SK-N-SH (cell line): ENCODE data around the gene LTBP1. TPM values are rescaled to one million over a fixed set of nuclear protein-coding genes. Genes with fewer than 3 reads are reported as not detected.

Experiments
- CTCF ChIA-PET: fragments of 300-600, 350-600 bp; formaldehyde crosslinking; extraction: SDS; loops from one replicate; lab custom pipeline; 2021; lab: Yijun Ruan, JAX
- POLR2A ChIA-PET: fragments of 350-600 bp; sonication (Branson Sonifier 250); formaldehyde crosslinking; extraction: SDS; loops from one replicate; lab custom pipeline; 2020; ENCODE audit warnings: antibody characterized with exemption, inconsistent platforms; lab: Yijun Ruan, JAX
- DNase-seq: peaks from one replicate; pipeline ENCODE4 v3.0.0; 2012
- H2AFZ ChIP-seq: fragments of 200-600 bp; sonication (generic); 2 replicates; pipeline ENCODE4 v1.8.1; 2016; ENCODE audit warnings: antibody characterized with exemption, mild to moderate bottlenecking, low read depth
- H3F3A ChIP-seq: fragments of 200-600 bp; sonication (generic); replicated peaks from 2 replicates; pipeline ENCODE3; 2016; ENCODE audit warnings: antibody characterized with exemption, mild to moderate bottlenecking; ENCODE audit not compliant: insufficient read depth
- H3K27ac ChIP-seq, 2 experiments: fragments of 200-500 bp in 1 of 2; fragments of 200-600 bp in 1 of 2; sonication (Bioruptor generic) in 1 of 2; sonication (generic), shearing (Covaris generic) in 1 of 2; 2 replicates each; pipeline versions ENCODE4 v1.5.1 to v1.6.1; 2014 to 2016; ENCODE audit warnings: low read depth in 2 of 2, inconsistent platforms in 1 of 2, low read length in 1 of 2, mild to moderate bottlenecking in 1 of 2, mixed read lengths in 1 of 2
- H3K27me3 ChIP-seq: fragments of 200-600 bp; sonication (generic), shearing (Covaris generic); 2 replicates; pipeline ENCODE4 v1.6.1; 2016; ENCODE audit warnings: mixed run types; ENCODE audit not compliant: insufficient read depth
- H3K36me3 ChIP-seq, 2 experiments: fragments of 200-500 bp in 1 of 2; fragments of 200-600 bp in 1 of 2; sonication (Bioruptor generic) in 1 of 2; sonication (generic) in 1 of 2; replicated peaks in 1 of 2; 2 replicates each; pipeline versions ENCODE3 to v1.5.1; 2014 to 2016; ENCODE audit warnings: low read length in 1 of 2, mild to moderate bottlenecking in 1 of 2; ENCODE audit not compliant: insufficient read depth in 2 of 2, control insufficient read depth in 1 of 2
- H3K4me1 ChIP-seq, 2 experiments: fragments of 200-500 bp in 1 of 2; fragments of 200-600 bp in 1 of 2; sonication (Bioruptor generic) in 1 of 2; sonication (generic), shearing (Covaris generic) in 1 of 2; 2 replicates each; pipeline versions ENCODE4 v1.5.1 to v1.6.1; 2014 to 2016; ENCODE audit warnings: low read depth in 1 of 2, low read length in 1 of 2, mixed run types in 1 of 2; ENCODE audit not compliant: insufficient read depth in 2 of 2, control insufficient read depth in 1 of 2
- H3K4me2 ChIP-seq: fragments of 200-600 bp; sonication (generic), shearing (Covaris generic); 2 replicates; pipeline ENCODE4 v1.6.1; 2017; ENCODE audit warnings: mixed run types
- H3K4me3 ChIP-seq, 2 experiments: fragments of 200-500 bp in 1 of 2; fragments of 200-600 bp in 1 of 2; sonication (Bioruptor generic) in 1 of 2; sonication (generic), shearing (Covaris generic) in 1 of 2; 2 replicates each; pipeline versions ENCODE4 v1.5.1 to v1.8.1; 2014 to 2016; ENCODE audit warnings: low read depth in 2 of 2, inconsistent platforms in 1 of 2, low read length in 1 of 2, mild to moderate bottlenecking in 1 of 2, mixed read lengths in 1 of 2, moderate library complexity in 1 of 2
- H3K79me2 ChIP-seq: fragments of 200-600 bp; sonication (generic); 2 replicates; pipeline ENCODE4 v1.8.1; 2017; ENCODE audit warnings: mild to moderate bottlenecking; ENCODE audit not compliant: insufficient read depth
- H3K9ac ChIP-seq: fragments of 200-600 bp; sonication (generic); 2 replicates; pipeline ENCODE4 v1.6.1; 2017; ENCODE audit warnings: mixed run types
- H3K9me2 ChIP-seq: fragments of 200-600 bp; sonication (generic); 2 replicates; pipeline ENCODE4 v1.6.1; 2017; ENCODE audit warnings: mixed run types
- H3K9me3 ChIP-seq: fragments of 200-600 bp; sonication (generic); 2 replicates; pipeline ENCODE4 v1.6.1; 2017; ENCODE audit warnings: mixed run types, mild to moderate bottlenecking, moderate library complexity
- H4K20me1 ChIP-seq: fragments of 200-600 bp; sonication (generic); 2 replicates; pipeline ENCODE4 v1.6.1; 2017; ENCODE audit warnings: mild to moderate bottlenecking, mixed run types; ENCODE audit not compliant: insufficient read depth
- CTCF ChIP-seq: fragments of 200-600 bp; sonication (generic); IDR thresholded peaks from 2 replicates; pipeline ENCODE4 v1.6.1; 2017; ENCODE audit warnings: antibody characterized with exemption, mild to moderate bottlenecking, moderate library complexity
- ELF1 ChIP-seq: IDR thresholded peaks from 2 replicates; pipeline ENCODE4 v1.4.0; 2012
- FOXM1 ChIP-seq: IDR thresholded peaks from 2 replicates; pipeline ENCODE4 v1.4.0; 2012; ENCODE audit warnings: low read depth, mild to moderate bottlenecking
- GABPA ChIP-seq: IDR thresholded peaks from 2 replicates; pipeline ENCODE4 v1.4.0; 2012; ENCODE audit warnings: low read depth, mild to moderate bottlenecking
- GATA2 ChIP-seq: sonication (generic); formaldehyde crosslinking; IDR thresholded peaks from 2 replicates; pipeline ENCODE4 v1.5.0; 2020; ENCODE audit warnings: mild to moderate bottlenecking, missing genetic modification reagents
- NFIC ChIP-seq: IDR thresholded peaks from 2 replicates; pipeline ENCODE4 v1.4.0; 2012; ENCODE audit warnings: borderline replicate concordance
- NRF1 ChIP-seq: IDR thresholded peaks from 2 replicates; pipeline ENCODE4 v1.6.1; 2012; ENCODE audit warnings: low read depth, mild to moderate bottlenecking, low read length
- SIN3A ChIP-seq: IDR thresholded peaks from 2 replicates; pipeline ENCODE4 v1.6.1; 2012; ENCODE audit warnings: low read depth, mild to moderate bottlenecking, low read length, moderate library complexity, borderline replicate concordance
- SMC3 ChIP-seq: IDR thresholded peaks from 2 replicates; pipeline ENCODE4 v1.6.1; 2012; ENCODE audit warnings: low read depth, low read length, improper control_type of control experiment
- TAF1 ChIP-seq: IDR thresholded peaks from 2 replicates; pipeline ENCODE4 v1.6.1; 2012; ENCODE audit warnings: low read depth, mild to moderate bottlenecking, low read length, moderate library complexity, borderline replicate concordance
- TEAD4 ChIP-seq: IDR thresholded peaks from 2 replicates; pipeline ENCODE4 v1.4.0; 2012; ENCODE audit warnings: mild to moderate bottlenecking, borderline replicate concordance; ENCODE audit not compliant: insufficient read depth
- USF2 ChIP-seq: fragments of 150-350 bp; IDR thresholded peaks from 2 replicates; pipeline ENCODE4 v1.6.1; 2017; ENCODE audit warnings: antibody characterized with exemption, low read length, low read depth, borderline replicate concordance
- WGBS: methylation state at CpG from one replicate; pipeline ENCODE4 v1.1.6; 2017; ENCODE audit warnings: low lambda C conversion rate; 5-methylcytosine and 5-hydroxymethylcytosine counted together
- polyA plus RNA-seq, 3 experiments: library from polyadenylated mRNA; depleted of rRNA; stranded (reverse); fragments of >200 nt; gene quantifications; 2 replicates each; pipeline ENCODE4 v1.2.3, GENCODE V29; 2012
- TF ChIP-seq, protein P1 (sequence below): fragments of 150-350 bp; IDR thresholded peaks from 2 replicates; pipeline ENCODE4 v1.6.1; 2016; ENCODE audit warnings: mild to moderate bottlenecking, low read depth, low read length
- TF ChIP-seq, protein P2 (sequence below): IDR thresholded peaks from 2 replicates; pipeline ENCODE4; 2012
- TF ChIP-seq, protein P3 (sequence below): IDR thresholded peaks from 2 replicates; pipeline ENCODE4 v1.6.1; 2012; ENCODE audit warnings: mild to moderate bottlenecking, low read depth, low read length, moderate library complexity

Gene LTBP1
- polyA plus RNA-seq, 1 of the 3 experiments (the other 2 are of a cell fraction) = 467 TPM

DNA sequence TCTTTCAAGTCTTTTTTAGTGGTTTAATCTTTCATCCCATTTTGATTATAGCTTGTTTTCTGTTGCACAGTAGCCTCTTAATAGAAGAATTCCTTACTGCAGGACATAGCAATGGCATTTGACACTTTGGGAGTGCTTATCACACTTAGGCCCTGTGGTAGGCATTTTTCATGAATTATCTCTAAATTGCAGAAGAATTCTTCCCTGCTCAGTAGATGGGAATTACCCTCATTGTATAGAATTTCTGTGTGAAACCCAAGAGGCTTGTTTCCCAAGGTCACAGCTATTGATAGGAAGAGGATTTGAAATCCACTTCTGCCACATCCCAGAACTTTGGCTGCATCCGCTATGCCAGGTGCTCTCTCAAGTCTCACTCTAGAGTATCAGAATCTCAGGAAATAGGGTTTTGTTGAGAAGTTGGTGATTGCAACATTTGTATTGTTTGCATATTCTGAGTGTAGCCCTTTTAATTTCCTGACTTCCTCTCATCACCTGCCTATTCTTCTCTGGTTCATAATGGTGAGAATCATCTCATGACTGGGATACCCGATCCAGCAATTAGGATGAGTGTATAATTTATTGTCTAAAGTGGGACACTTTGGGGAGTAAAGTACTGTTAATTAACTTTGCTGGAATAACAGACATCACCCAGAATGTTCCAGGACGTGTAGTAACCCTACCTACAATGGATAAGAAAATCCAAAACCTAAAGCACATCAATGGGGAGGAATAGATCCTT lies 274.5 kb downstream of the LTBP1 start:
- Histone ChIP-seq H3K9me3 (no peaks in the 10 kb centered on the region), H3K9me2 (no peaks in the 10 kb centered on the region), H3F3A (peaks cover 31% of the 10 kb centered on the region), H3K27ac (peak overlapping the region in 1 of 2 experiments; percentile 78; a peak in 2 of 4 replicates), H3K9ac (0 out of 2 replicates have a peak overlapping the region, but pooled peaks have one; percentile 35), H4K20me1 (no peaks in the 10 kb centered on the region), H3K27me3 (no peaks in the 10 kb centered on the region), H3K4me3 (no peak overlapping the region), H2AFZ (no peak overlapping the region), H3K79me2 (peaks cover 53% of the 10 kb centered on the region; the same call in 1 of the 2 replicates), H3K4me1 (peaks cover 0 to 31% of the 10 kb centered on the region in 2 experiments; a peak in 3 of 4 replicates), H3K36me3 (peaks cover 49 to 73% of the 10 kb centered on the region in 2 experiments), H3K4me2 (no peak overlapping the region)
- WGBS = 65% methylated on average over 3 of the region's 3 CpGs
- no peak for DNase-seq
- ChIA-PET POLR2A (no interaction called here), CTCF (no interaction called here)
- TF ChIP-seq NRF1 = no peak

- Histone ChIP-seq H3K4me1 (peaks cover 0 to 23% of the 10 kb centered on the region in 2 experiments; a peak in 3 of 4 replicates), H2AFZ (no peak overlapping the region), H3K9ac (no peak overlapping the region), H3K4me2 (no peak overlapping the region), H3K27me3 (no peaks in the 10 kb centered on the region), H4K20me1 (no peaks in the 10 kb centered on the region), H3K4me3 (no peak overlapping the region), H3K9me2 (no peaks in the 10 kb centered on the region), H3K79me2 (peaks cover 53% of the 10 kb centered on the region), H3F3A (peaks cover 31% of the 10 kb centered on the region), H3K27ac (no peak overlapping the region; a peak in 1 of 4 replicates), H3K36me3 (peaks cover 47 to 83% of the 10 kb centered on the region in 2 experiments), H3K9me3 (no peaks in the 10 kb centered on the region)
- ChIA-PET POLR2A (no interaction called here), CTCF (no interaction called here)
- DNase-seq = no peak
- no peak for TF ChIP-seq FOXM1
- no peak for TF ChIP-seq ELF1
- TF ChIP-seq NRF1 = no peak
- no peak for TF ChIP-seq USF2
- no peak for TF ChIP-seq SMC3
- no peak for TF ChIP-seq CTCF
- no peak for TF ChIP-seq GATA2 (CRISPR knock-in tag)
- no peak for TF ChIP-seq GABPA
- TF ChIP-seq, protein P1, sequence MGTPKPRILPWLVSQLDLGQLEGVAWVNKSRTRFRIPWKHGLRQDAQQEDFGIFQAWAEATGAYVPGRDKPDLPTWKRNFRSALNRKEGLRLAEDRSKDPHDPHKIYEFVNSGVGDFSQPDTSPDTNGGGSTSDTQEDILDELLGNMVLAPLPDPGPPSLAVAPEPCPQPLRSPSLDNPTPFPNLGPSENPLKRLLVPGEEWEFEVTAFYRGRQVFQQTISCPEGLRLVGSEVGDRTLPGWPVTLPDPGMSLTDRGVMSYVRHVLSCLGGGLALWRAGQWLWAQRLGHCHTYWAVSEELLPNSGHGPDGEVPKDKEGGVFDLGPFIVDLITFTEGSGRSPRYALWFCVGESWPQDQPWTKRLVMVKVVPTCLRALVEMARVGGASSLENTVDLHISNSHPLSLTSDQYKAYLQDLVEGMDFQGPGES = no peak
- no peak for TF ChIP-seq TAF1
- TF ChIP-seq NFIC = no peak
- TF ChIP-seq, protein P2, sequence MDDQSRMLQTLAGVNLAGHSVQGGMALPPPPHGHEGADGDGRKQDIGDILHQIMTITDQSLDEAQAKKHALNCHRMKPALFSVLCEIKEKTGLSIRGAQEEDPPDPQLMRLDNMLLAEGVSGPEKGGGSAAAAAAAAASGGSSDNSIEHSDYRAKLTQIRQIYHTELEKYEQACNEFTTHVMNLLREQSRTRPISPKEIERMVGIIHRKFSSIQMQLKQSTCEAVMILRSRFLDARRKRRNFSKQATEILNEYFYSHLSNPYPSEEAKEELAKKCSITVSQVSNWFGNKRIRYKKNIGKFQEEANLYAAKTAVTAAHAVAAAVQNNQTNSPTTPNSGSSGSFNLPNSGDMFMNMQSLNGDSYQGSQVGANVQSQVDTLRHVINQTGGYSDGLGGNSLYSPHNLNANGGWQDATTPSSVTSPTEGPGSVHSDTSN = no peak
- no peak for TF ChIP-seq SIN3A
- TF ChIP-seq, protein P3, sequence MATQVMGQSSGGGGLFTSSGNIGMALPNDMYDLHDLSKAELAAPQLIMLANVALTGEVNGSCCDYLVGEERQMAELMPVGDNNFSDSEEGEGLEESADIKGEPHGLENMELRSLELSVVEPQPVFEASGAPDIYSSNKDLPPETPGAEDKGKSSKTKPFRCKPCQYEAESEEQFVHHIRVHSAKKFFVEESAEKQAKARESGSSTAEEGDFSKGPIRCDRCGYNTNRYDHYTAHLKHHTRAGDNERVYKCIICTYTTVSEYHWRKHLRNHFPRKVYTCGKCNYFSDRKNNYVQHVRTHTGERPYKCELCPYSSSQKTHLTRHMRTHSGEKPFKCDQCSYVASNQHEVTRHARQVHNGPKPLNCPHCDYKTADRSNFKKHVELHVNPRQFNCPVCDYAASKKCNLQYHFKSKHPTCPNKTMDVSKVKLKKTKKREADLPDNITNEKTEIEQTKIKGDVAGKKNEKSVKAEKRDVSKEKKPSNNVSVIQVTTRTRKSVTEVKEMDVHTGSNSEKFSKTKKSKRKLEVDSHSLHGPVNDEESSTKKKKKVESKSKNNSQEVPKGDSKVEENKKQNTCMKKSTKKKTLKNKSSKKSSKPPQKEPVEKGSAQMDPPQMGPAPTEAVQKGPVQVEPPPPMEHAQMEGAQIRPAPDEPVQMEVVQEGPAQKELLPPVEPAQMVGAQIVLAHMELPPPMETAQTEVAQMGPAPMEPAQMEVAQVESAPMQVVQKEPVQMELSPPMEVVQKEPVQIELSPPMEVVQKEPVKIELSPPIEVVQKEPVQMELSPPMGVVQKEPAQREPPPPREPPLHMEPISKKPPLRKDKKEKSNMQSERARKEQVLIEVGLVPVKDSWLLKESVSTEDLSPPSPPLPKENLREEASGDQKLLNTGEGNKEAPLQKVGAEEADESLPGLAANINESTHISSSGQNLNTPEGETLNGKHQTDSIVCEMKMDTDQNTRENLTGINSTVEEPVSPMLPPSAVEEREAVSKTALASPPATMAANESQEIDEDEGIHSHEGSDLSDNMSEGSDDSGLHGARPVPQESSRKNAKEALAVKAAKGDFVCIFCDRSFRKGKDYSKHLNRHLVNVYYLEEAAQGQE = no peak
- no peak for TF ChIP-seq TEAD4
- 75% methylated on average over 1 of the region's 1 CpG for WGBS
These were observed 275.6 kb downstream of the LTBP1 start for GRCh38 chr2:33222309-33222708.
